A673 (cell line): ENCODE data around the gene THOP1. TPM values are rescaled to one million over a fixed set of nuclear protein-coding genes. Genes with fewer than 3 reads are reported as not detected.

Source experiments
- BruUV-seq: library from RNA; stranded (reverse); fragments of 400-500 nt; replicated peaks from 2 replicates; lab custom pipeline; 2021; lab: Mats Ljungman, UMichigan
- CTCF ChIA-PET: fragments of 300-600 bp; sonication (Branson Sonifier 250); formaldehyde crosslinking; loops from one replicate; lab custom pipeline; 2022; ENCODE audit warnings: antibody characterized with exemption; lab: Charles Lee
- POLR2A ChIA-PET: fragments of 300-600 bp; sonication (Branson Sonifier 250); formaldehyde crosslinking; loops from one replicate; lab custom pipeline; 2022; ENCODE audit warnings: antibody characterized with exemption; ENCODE audit not compliant: low non-redundant PET; lab: Charles Lee
- DNase-seq: peaks from one replicate; pipeline ENCODE4 v3.0.0-alpha.2; 2015; ENCODE audit warnings: low spot score
- H3K27ac ChIP-seq: fragments of 200-600 bp; sonication (generic); 2 replicates; pipeline ENCODE4 v1.5.1; 2016; ENCODE audit warnings: mixed run types, low read depth, mild to moderate bottlenecking, mixed read lengths, antibody characterized with exemption, low read length; ENCODE audit not compliant: poor library complexity, severe bottlenecking
- H3K27me3 ChIP-seq: fragments of 200-600 bp; sonication (generic); replicated peaks from 2 replicates; pipeline ENCODE4 v1.6.1; 2017; ENCODE audit warnings: mixed run types, low read depth, mild to moderate bottlenecking, mixed read lengths, antibody characterized with exemption, low read length; ENCODE audit not compliant: insufficient read depth, poor library complexity
- H3K36me3 ChIP-seq: fragments of 200-600 bp; sonication (generic); 2 replicates; pipeline ENCODE4 v1.6.1; 2016; ENCODE audit warnings: mixed run types, mild to moderate bottlenecking, mixed read lengths, antibody characterized with exemption, low read length; ENCODE audit not compliant: insufficient read depth, poor library complexity, severe bottlenecking
- H3K4me1 ChIP-seq: fragments of 200-600 bp; sonication (generic); 2 replicates; pipeline ENCODE4 v1.6.1; 2017; ENCODE audit warnings: mixed run types, mild to moderate bottlenecking, mixed read lengths, antibody characterized with exemption, low read length; ENCODE audit not compliant: insufficient read depth, poor library complexity, severe bottlenecking
- H3K4me3 ChIP-seq: fragments of 200-600 bp; sonication (generic); 2 replicates; pipeline ENCODE4 v1.5.1; 2016; ENCODE audit warnings: low read depth, mixed run types, mild to moderate bottlenecking, mixed read lengths, low read length; ENCODE audit not compliant: poor library complexity, severe bottlenecking
- H3K9me3 ChIP-seq: fragments of 200-600 bp; sonication (generic); 2 replicates; pipeline ENCODE4 v1.6.1; 2016; ENCODE audit warnings: mixed run types, low read depth, mild to moderate bottlenecking, mixed read lengths, antibody characterized with exemption, low read length; ENCODE audit not compliant: poor library complexity, severe bottlenecking
- EZH2 ChIP-seq: fragments of 200-600 bp; sonication (generic); IDR thresholded peaks from 2 replicates; pipeline ENCODE4 v1.6.1; 2017; ENCODE audit warnings: borderline replicate concordance, low read depth, mild to moderate bottlenecking, mixed read lengths, antibody characterized with exemption, low read length; ENCODE audit not compliant: poor library complexity, severe bottlenecking
- intact Hi-C: fragments of 100-400 bp; cut with micrococcal nuclease; formaldehyde crosslinking; loops from one replicate; pipeline ENCODE4 v1.10.0; 2022; ENCODE audit not compliant: unreplicated experiment
- total RNA-seq: library from RNA; stranded (reverse); gene quantifications from 2 replicates; pipeline ENCODE4 v1.2.3, GENCODE V29; 2021
- TF ChIP-seq, protein P1 (sequence below): fragments of 300-800, 200-600 bp; sonication (generic); conservative IDR thresholded peaks from 2 replicates; pipeline ENCODE4 v1.5.1; 2017; ENCODE audit warnings: low read depth, mild to moderate bottlenecking, antibody characterized with exemption, low read length, moderate library complexity, mixed read lengths

THOP1 gene
- total RNA-seq, 1 experiment from 2014 or later = 186 TPM

DNA sequence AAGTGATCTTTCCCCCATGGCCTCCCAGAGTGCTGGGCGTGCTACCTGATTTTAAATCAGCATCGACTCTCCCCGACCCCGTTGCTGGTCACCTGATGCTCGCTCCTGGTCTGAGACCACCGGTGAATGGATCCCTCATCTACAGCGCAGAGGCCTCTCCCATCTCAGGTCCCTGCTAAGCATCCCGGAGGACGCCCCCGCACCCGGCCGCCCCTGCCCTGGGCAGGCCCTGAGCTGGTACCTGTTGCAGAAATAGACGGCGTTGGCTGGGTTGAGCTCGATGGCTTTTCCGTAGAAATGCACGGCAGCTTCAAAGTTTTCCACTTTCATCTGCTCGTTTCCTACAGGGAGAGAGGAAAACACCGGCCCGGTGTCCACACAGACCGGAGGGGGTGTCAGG, 20.4 kb upstream of the THOP1 start:
- Histone ChIP-seq H3K4me3 (no peak overlapping the region), H3K9me3 (no peaks in the 10 kb centered on the region), H3K27me3 (no peaks in the 10 kb centered on the region), H3K27ac (no peak overlapping the region), H3K36me3 (peaks cover 45% of the 10 kb centered on the region), H3K4me1 (no peaks in the 10 kb centered on the region)
- ChIA-PET CTCF (no interaction called here), POLR2A (no interaction called here)
- intact Hi-C loops = no loop called here
- BruUV-seq = no TSS peak
- no peak for DNase-seq
- TF ChIP-seq, protein P1, sequence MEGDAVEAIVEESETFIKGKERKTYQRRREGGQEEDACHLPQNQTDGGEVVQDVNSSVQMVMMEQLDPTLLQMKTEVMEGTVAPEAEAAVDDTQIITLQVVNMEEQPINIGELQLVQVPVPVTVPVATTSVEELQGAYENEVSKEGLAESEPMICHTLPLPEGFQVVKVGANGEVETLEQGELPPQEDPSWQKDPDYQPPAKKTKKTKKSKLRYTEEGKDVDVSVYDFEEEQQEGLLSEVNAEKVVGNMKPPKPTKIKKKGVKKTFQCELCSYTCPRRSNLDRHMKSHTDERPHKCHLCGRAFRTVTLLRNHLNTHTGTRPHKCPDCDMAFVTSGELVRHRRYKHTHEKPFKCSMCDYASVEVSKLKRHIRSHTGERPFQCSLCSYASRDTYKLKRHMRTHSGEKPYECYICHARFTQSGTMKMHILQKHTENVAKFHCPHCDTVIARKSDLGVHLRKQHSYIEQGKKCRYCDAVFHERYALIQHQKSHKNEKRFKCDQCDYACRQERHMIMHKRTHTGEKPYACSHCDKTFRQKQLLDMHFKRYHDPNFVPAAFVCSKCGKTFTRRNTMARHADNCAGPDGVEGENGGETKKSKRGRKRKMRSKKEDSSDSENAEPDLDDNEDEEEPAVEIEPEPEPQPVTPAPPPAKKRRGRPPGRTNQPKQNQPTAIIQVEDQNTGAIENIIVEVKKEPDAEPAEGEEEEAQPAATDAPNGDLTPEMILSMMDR = no peak

DNA sequence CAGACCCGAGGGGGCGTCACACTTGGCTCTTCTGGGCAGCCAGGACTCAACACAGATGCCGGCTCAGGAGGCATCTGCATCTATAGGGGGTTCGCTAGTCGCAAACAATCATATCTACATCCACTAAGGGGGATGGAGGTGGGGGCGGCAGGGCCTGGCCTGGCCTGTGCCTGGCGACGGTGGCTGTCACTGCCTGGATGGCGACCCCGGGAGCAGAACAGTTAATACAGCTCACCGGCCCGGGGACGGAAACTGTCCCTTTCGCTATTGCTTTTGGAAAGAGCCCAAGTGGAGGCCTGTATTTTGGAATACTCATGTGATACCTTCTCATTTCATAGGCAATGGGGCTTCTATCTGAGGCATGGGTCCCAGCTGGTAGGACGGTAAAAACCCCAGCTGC, 19.9 kb upstream of the THOP1 start:
- H3K4me1 ChIP-seq = no peaks in the 10 kb centered on the region
- no peak for TF ChIP-seq EZH2
- TF ChIP-seq, protein P1 = no peak
- H3K4me3 ChIP-seq = no peak overlapping the region
- POLR2A ChIA-PET = no interaction called here
- H3K27me3 ChIP-seq = no peaks in the 10 kb centered on the region
- H3K27ac ChIP-seq = no peak overlapping the region
- BruUV-seq = no TSS peak
- intact Hi-C loops = no loop called here
- no peak for DNase-seq
- H3K9me3 ChIP-seq = no peaks in the 10 kb centered on the region
- peaks cover 45% of the 10 kb centered on the region for H3K36me3 ChIP-seq
- CTCF ChIA-PET = no interaction called here

DNA sequence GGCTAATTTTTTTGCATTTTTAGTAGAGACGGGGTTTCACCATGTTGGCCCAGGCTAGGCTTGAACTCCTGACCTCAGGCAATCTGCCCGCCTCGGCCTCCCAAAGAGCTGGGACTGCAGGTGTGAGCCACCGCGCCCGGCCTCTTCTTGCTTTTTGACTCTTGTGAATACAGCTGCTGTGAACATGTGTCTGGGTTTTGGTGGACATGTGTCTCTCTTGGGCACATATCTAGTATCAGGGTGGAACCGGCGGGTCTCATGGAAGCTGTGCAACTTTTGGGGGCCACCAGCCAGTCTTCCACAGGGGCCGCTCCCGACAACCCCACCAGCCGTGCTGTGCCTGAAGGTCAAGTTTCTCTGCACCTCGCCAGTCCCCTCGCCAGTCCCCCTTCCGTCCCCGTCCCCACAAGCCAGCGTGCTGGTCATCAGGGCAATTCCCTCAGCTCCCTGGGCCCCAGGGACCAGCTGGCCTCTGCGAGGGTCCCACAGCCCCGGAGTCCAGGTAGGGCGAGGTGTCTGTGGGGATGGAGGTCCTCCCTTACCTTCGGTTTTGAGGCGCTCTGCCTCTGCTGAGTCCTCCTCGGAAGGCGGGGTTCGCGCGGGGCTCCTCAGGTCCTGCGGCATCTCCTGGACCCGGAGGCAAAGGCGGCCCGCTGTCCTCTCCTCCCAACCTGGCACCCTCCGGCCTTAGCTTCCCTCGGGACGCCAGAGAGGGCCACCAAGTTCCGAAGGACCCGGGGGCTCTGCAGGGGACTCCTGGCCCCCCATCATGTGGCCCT, 18.5 kb upstream of the THOP1 start:
- peaks cover 42% of the 10 kb centered on the region for H3K36me3 ChIP-seq
- BruUV-seq = no TSS peak
- intact Hi-C loops = no loop called here

More for the DNA sequence above, 18.5 kb upstream of the THOP1 start:
- no peak for DNase-seq
- H3K27me3 ChIP-seq = no peaks in the 10 kb centered on the region
- TF ChIP-seq, protein P1 = no peak
- no peak for TF ChIP-seq EZH2
- POLR2A ChIA-PET = no interaction called here
- H3K9me3 ChIP-seq = no peaks in the 10 kb centered on the region
- H3K4me1 ChIP-seq = no peaks in the 10 kb centered on the region
- no peak overlapping the region for H3K4me3 ChIP-seq
- CTCF ChIA-PET = no interaction called here
- H3K27ac ChIP-seq = no peak overlapping the region
